Measurements from ENCODE around the gene LLGL1.

The LLGL1 gene

DNA sequence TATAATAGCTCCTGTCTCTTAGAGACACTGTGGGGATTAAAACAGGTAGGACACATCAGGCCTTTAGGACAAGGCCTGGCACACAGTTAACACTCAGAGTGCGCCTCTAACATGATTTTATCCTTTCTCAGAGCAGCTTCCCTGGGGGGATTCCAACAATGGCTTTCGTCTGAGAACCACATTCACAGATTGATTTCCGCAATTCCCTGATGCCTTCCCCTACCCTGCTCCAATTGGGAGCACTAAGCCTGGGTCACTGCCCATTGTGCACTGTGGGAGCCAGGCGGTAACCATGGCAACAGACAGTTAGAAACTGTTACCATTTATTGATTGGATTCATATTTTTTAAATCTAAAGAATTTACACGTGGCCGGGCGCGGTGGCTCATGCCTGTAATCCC is 47.7 kb upstream of the LLGL1 start:
- TF ChIP-seq, protein P1, sequence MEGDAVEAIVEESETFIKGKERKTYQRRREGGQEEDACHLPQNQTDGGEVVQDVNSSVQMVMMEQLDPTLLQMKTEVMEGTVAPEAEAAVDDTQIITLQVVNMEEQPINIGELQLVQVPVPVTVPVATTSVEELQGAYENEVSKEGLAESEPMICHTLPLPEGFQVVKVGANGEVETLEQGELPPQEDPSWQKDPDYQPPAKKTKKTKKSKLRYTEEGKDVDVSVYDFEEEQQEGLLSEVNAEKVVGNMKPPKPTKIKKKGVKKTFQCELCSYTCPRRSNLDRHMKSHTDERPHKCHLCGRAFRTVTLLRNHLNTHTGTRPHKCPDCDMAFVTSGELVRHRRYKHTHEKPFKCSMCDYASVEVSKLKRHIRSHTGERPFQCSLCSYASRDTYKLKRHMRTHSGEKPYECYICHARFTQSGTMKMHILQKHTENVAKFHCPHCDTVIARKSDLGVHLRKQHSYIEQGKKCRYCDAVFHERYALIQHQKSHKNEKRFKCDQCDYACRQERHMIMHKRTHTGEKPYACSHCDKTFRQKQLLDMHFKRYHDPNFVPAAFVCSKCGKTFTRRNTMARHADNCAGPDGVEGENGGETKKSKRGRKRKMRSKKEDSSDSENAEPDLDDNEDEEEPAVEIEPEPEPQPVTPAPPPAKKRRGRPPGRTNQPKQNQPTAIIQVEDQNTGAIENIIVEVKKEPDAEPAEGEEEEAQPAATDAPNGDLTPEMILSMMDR (IDR thresholded peaks at IDR 0.05; ENCODE audit: insufficient read depth, low read length, poor library complexity, severe bottlenecking), result no peak
- TF ChIP-seq EZH2phosphoT487 (conservative IDR thresholded peaks at IDR 0.05; ENCODE audit: low read length), result no peak
- no peaks in the 10 kb centered on the region for H3F3A ChIP-seq (ENCODE audit: insufficient read depth)
- H3K9me2 ChIP-seq (replicated peaks; ENCODE audit: insufficient read depth, low read length), result no peaks in the 10 kb centered on the region
- H3K36me3 ChIP-seq (ENCODE audit: low read length), result no peaks in the 10 kb centered on the region
- H3K4me2 ChIP-seq (ENCODE audit: low read depth, low read length, poor library complexity, severe bottlenecking), result no peak overlapping the region
- no peak overlapping the region for H3K27ac ChIP-seq (ENCODE audit: low read depth, low read length)
- no peak overlapping the region for H3K4me3 ChIP-seq (ENCODE audit: insufficient read depth, low read length, poor library complexity, severe bottlenecking)
- H3K27me3 ChIP-seq (ENCODE audit: low read length), result no peaks in the 10 kb centered on the region
- H2AFZ ChIP-seq (ENCODE audit: low read depth, low read length, severe bottlenecking), result no peak overlapping the region
- H3K9me3 ChIP-seq (ENCODE audit: insufficient read depth, low read length), result no peaks in the 10 kb centered on the region
- H4K20me1 ChIP-seq (ENCODE audit: low read depth, low read length), result no peaks in the 10 kb centered on the region
- H3K9ac ChIP-seq (ENCODE audit: low read length), result no peak overlapping the region
- no peaks in the 10 kb centered on the region for H3K79me2 ChIP-seq (ENCODE audit: insufficient read depth, low read length)

DNA sequence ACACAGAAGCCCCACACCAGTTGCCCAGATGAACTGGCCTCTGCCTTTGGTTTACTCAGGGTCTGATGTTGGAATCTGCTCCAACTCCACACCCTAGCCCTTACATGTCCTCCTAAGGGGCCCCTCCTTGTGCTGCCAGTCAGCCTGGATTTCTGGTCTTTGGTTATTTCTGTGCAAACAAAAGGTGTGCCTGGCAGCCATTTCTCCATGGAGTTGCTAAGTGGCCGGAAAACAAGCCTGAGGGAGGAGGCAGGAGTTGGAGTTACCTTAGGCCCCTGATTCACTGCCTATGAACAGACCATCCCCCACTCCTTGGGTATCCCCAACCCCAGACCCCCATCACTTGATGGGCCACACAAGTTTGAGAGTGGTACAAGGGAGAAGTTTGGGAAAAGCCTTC is 46.2 kb upstream of the LLGL1 start:
- Histone ChIP-seq H3F3A (ENCODE audit: insufficient read depth) (no peaks in the 10 kb centered on the region), H3K27me3 (ENCODE audit: low read length) (no peaks in the 10 kb centered on the region), H3K27ac (ENCODE audit: low read depth, low read length) (no peak overlapping the region), H3K9me2 (replicated peaks; ENCODE audit: insufficient read depth, low read length) (no peaks in the 10 kb centered on the region), H4K20me1 (ENCODE audit: low read depth, low read length) (no peaks in the 10 kb centered on the region), H3K36me3 (ENCODE audit: low read length) (no peaks in the 10 kb centered on the region), H3K9me3 (ENCODE audit: insufficient read depth, low read length) (no peaks in the 10 kb centered on the region), H3K4me3 (ENCODE audit: insufficient read depth, low read length, poor library complexity, severe bottlenecking) (no peak overlapping the region), H2AFZ (ENCODE audit: low read depth, low read length, severe bottlenecking) (no peak overlapping the region), H3K4me2 (ENCODE audit: low read depth, low read length, poor library complexity, severe bottlenecking) (no peak overlapping the region), H3K9ac (ENCODE audit: low read length) (no peak overlapping the region), H3K79me2 (ENCODE audit: insufficient read depth, low read length) (peaks cover 1% of the 10 kb centered on the region; the same call in 1 of the 2 replicates)
- TF ChIP-seq, protein P1 (IDR thresholded peaks at IDR 0.05; ENCODE audit: insufficient read depth, low read length, poor library complexity, severe bottlenecking), result no peak
- TF ChIP-seq EZH2phosphoT487 (conservative IDR thresholded peaks at IDR 0.05; ENCODE audit: low read length), result no peak

DNA sequence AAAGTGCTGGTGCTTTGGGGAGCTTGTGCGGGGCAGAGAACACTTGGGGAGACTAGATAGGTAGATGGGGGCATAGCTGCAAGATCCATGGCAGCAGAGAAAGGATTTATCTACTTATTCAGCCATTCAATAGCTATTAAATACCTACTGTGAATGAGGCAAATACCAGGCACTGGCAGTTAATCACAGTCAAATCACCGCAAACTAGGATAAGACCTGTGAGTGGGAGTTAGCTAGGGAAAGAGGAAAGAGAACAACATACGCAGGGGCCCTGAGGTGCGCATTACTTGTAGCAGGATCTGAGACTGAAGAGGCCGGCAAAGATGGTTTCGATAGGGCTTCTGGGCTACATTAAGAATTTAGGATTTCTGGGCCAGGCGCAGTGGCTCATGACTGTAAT is 45.6 kb upstream of the LLGL1 start:
- Histone ChIP-seq H3K4me3 (ENCODE audit: insufficient read depth, low read length, poor library complexity, severe bottlenecking) (no peak overlapping the region), H3K36me3 (ENCODE audit: low read length) (no peaks in the 10 kb centered on the region), H3K4me2 (ENCODE audit: low read depth, low read length, poor library complexity, severe bottlenecking) (no peak overlapping the region), H3K9me3 (ENCODE audit: insufficient read depth, low read length) (no peaks in the 10 kb centered on the region), H3K27ac (ENCODE audit: low read depth, low read length) (no peak overlapping the region), H3K9me2 (replicated peaks; ENCODE audit: insufficient read depth, low read length) (no peaks in the 10 kb centered on the region), H3F3A (ENCODE audit: insufficient read depth) (no peaks in the 10 kb centered on the region), H3K79me2 (ENCODE audit: insufficient read depth, low read length) (peaks cover 8% of the 10 kb centered on the region), H3K27me3 (ENCODE audit: low read length) (no peaks in the 10 kb centered on the region), H4K20me1 (ENCODE audit: low read depth, low read length) (peaks cover 3% of the 10 kb centered on the region; the same call in 1 of the 2 replicates), H3K9ac (ENCODE audit: low read length) (no peak overlapping the region), H2AFZ (ENCODE audit: low read depth, low read length, severe bottlenecking) (no peak overlapping the region)
- TF ChIP-seq EZH2phosphoT487 (conservative IDR thresholded peaks at IDR 0.05; ENCODE audit: low read length), result no peak
- TF ChIP-seq, protein P1 (IDR thresholded peaks at IDR 0.05; ENCODE audit: insufficient read depth, low read length, poor library complexity, severe bottlenecking), result no peak

Data from SU-DHL-6 (cell line).